ENCODE data around the gene CTNNAL1.
"Not testable (repeated sequence)": the region's sequence is repeated elsewhere in the genome, so short reads cannot be mapped to it uniquely, and the experiment has no call there.

The CTNNAL1 gene

DNA sequence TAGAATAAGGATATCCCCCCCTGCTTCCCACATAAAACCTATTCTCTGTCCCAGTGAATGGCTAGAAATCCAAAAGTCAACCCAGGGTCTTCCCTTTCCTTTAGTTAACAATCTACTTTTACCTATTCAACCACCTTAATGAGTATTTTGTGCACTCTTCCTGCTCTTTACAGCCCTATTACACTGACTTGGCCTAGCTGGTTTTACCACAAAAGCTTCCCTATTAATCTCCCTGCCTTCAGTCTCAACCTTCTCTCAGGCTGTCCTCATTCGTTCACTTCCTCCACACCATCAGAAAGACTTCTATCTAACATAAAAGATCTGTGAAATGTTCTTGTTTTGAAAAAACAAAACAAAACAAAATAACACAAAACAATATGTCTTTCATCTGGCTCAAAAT, 16.2 kb downstream of the CTNNAL1 start:
- DNase-seq (ENCODE audit: low read depth in 2 of 2, low spot score in 1 of 2) = no peak

DNA sequence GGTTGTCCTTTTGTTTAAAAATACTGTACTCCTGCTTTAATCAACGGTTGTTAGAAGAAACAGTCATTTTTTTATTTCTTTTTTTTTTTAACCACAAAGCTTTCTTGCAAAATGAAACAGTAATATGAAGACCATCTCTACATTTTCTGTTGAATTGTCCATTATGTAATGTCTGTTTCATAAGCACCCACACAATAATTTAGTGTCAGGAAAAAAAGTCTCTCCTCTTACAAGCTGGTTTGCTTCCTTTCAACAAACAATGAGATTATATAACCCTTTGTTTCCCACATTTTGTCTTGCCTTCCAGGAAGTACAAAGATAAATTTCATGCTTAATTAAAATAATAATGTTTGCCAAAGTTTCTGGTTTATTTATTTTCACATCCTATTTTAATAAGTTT, 16.7 kb downstream of the CTNNAL1 start:
- DNase-seq (ENCODE audit: low read depth in 2 of 2, low spot score in 1 of 2) = no peak

DNA sequence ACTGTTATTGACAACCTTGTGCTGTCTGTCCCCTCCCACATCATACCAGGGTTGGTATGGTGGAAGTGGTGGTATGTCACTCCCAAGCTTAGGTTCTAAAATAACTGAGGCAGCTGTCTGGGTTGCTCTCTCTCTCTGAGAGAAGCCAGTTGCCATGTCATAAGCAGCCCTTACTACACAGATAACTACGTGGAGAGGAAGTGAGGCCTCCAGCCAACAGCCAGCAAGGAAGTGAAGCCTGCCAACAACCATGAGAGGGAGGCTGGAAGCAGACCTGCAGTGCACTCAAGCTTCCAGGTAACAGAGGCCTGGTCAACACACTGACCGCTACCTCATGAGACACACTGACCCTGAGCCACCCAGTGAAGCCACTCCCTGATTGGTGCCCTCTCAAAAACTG, 18.6 kb downstream of the CTNNAL1 start:
- DNase-seq (ENCODE audit: low read depth in 2 of 2, low spot score in 1 of 2) = no peak

DNA sequence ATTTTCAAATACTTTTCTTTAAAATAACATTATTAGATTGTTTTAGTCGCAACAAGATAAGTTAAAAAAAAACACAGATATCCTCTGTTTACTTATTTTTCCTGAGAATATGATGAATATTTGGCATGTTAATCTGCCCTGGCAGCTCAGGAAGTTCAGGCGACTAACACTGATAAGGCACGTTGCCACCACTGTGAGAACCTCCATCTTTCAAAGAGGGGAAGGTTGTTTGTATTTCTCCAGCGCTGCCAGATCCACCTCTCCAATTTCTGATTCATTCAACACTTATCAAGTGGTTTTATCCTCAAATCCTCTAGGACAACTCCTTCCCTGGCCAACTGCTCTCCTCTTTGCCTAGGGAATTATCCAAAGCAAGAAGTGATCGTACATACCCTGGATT, 21.8 kb downstream of the CTNNAL1 start:
- no peak for DNase-seq (ENCODE audit: low read depth in 2 of 2, low spot score in 1 of 2)

DNA sequence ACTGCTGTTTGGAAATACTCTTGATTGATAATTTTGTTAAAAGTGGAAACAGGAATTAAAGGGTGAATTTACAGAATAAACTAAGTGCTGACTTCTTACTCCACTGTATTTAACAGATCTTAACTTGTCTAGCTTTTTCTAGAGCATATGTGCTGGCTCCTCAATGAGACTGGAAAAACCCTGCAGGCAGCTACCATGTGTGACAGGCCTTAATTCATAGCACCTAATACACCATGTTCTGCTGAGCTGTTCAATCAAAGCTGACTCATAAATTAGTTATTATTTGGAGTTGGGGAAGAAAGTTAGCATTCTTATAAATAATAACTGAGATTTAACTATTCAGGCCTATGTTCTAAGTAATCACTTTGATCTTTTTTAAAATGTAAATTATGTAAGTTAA, 29.4 kb downstream of the CTNNAL1 start:
- no peak for DNase-seq (ENCODE audit: low read depth in 2 of 2, low spot score in 1 of 2)

DNA sequence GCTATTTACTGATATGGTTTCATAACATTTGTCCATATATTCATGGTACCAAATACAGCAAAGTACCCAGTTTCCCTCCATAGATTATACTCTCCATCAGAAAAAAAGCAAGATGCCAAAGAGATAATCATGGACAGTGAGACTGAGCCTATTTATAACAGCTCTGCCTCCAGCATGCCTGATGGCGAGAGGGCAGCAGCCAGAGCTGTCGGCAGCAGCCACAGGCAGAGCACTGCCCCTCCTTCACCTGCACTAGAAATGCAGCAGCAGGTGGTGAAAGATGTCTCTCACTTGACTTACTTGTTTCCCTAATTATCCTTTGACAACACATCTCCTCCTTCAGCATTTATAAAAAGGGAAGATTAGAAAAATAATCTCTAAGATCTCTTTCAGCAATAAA, 32.4 kb downstream of the CTNNAL1 start:
- DNase-seq (ENCODE audit: low read depth in 2 of 2, low spot score in 1 of 2) = no peak

DNA sequence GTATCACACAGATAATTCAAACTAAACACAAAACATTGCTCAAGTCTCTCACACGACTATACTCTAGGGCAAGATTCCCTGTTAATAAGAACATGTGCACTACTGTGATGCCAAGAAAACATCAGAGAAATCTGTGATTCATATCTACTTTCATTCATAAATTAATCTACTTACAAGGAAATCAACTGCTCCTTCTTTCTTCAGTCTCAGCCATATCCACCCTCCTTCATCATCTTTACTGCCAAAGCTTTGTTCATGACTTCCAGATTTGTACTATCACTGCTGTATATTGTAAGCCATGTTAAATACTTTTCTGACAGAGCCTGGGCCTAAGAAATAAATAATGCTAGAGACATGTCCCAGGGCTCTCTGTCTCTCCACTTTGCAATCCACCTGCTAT, 35.1 kb downstream of the CTNNAL1 start:
- DNase-seq (ENCODE audit: low read depth in 2 of 2, low spot score in 1 of 2) = no peak

DNA sequence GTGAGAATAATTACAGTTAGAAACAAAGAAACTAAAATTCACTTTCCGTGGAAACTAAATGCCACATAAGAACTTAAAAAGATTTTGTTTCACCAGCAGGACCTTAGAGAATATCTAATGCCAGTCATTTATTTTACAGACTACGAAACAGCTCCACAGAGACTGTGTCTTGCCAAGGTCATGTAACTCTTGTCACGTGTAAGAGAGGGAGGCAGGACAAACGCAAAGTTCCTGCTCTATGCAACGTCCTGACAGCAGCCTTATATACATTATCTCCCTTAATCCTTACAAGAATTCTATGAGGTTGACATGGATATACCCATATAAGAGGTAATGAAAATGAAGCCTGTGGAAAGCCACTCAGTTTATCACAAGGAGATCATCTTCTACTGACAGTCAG, 39.4 kb downstream of the CTNNAL1 start:
- no peak for DNase-seq (ENCODE audit: low read depth in 2 of 2, low spot score in 1 of 2)

DNA sequence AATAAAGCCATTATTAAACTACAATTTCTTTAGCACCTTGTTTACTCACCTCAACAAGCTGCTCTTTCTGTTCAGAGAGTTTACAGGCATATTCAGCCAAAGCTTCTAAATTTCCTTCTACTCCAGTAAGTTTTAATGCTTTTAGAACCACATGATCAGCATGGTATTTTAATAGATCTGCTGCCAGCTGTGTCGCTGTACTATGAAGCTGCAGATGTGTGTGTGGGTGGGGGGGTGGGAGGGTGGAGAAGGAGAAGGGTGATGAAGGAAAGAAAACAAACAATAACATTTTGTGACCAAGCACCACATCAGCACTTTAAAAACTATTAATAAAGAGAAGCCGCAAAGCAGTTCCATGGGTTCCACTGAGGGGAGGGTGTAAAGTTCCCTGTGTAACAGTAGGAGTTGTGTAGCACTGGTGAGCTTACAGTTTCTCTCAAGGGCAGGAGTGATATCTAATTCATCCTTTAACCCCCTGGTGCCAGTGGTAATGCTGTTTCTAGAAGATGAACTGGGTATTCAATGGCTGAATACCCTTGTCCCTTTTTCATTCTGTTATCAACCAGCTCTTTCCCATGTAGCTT, 40.6 kb downstream of the CTNNAL1 start:
- no peak for DNase-seq (ENCODE audit: low read depth in 2 of 2, low spot score in 1 of 2)

DNA sequence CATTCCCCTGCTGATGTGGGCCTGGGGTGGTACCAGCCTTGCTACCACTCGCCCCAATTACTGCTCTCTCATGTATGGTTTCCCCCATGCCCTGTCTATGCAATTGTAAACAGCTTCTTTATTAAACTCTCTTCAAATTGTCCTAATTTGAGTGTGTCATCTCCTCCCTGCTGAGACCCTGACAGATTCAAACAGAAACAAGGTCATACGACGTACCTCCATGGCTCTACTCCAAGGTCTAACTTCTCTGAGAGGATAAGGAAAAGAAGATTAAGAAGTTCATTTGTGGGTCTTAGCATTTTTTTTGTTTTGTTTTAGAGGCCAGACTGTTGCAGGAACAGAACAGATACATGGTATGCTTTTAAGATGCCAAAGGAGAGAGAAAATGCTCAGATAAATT, 41.1 kb downstream of the CTNNAL1 start:
- no peak for DNase-seq (ENCODE audit: low read depth in 2 of 2, low spot score in 1 of 2)

DNA sequence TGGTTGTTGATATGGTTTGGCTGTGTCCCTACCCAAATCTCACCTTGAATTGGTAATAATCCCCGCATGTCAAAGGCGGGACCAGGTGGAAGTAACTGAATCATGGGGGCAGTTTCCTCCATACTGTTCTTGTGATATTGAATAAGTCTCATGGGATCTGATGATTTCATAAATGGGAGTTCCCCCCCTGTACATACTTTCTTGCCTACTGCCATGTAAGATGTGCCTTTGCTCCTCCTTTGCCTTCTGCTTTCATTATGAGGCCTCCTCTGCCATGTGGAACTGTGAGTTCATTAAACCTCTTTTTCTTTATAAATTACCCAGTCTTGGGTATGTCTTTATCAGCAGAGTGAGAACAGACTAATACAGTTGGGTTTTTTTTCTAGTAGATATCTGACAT, 41.9 kb downstream of the CTNNAL1 start:
- not testable (repeated sequence) for DNase-seq (ENCODE audit: low read depth in 2 of 2, low spot score in 1 of 2)

DNA sequence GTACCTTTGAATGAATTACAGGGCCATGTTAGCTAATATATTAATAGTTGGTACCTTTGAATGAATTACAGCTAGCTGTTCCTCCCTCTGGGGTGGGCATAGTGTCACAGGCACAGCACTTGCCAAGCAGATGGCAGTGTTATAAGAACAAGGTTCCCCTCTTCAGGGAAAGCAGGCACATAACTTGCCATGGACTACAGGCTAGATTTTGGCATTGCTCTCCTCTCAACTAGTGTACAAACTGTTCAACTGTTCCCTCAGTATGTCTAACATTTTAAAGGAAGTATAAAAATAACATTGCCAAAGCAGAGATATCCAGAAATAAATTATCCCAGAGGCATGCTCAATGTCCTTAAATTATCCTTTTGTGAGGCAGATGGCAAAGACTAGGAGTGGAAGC, 45.4 kb downstream of the CTNNAL1 start:
- no peak for DNase-seq (ENCODE audit: low read depth in 2 of 2, low spot score in 1 of 2)

DNA sequence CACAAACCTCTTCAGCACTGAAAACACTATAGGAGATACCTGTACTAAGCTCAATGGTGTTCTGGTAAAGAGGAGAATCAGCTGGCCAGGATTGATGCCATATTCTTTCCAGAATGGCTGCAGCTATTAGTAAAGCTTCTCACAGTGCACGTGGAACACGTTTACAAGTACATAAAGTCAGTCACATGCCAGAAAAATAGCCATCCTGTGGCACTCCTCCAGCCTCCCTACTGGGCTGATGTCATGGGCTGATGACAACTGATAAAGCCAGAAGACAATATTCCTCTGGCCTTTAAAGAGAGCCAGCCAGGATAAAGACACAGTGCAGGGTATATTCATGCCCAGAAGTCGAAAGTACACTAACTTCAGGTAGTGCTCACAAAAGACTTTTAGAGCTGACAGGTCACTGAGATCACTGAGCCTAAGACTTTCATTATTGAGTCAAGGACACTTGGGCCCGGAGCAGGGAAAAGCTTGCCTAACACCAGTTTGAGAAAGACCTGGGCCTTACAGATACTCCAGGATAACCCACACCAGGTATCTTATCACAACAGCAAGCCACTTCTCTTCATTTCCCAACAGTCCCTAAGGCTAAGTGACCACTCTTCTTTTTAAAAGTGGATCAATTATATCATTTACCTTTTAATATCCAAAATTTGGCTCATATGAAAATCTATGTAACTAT, 49.7 kb downstream of the CTNNAL1 start:
- DNase-seq (ENCODE audit: low read depth in 2 of 2, low spot score in 1 of 2) = no peak

DNA sequence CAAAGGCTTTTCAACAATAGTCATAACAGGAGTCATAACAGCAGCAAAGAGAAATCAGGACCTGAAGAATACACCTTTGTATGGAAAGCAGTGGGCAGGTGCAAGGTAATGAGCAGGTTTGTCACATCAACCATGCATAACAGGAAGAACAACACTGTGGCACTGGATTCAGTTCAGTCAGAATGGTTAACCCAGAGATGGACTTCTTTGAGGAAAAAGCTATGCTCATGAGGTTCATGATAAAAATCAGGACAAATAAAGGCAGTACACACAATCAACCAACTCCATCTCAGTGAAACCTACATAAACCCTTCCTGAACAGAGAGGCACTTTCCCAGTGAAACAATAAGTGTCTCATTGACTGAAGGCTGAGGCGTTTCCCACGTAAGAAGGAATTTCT, 52.1 kb downstream of the CTNNAL1 start:
- DNase-seq (ENCODE audit: low read depth in 2 of 2, low spot score in 1 of 2) = no peak

DNA sequence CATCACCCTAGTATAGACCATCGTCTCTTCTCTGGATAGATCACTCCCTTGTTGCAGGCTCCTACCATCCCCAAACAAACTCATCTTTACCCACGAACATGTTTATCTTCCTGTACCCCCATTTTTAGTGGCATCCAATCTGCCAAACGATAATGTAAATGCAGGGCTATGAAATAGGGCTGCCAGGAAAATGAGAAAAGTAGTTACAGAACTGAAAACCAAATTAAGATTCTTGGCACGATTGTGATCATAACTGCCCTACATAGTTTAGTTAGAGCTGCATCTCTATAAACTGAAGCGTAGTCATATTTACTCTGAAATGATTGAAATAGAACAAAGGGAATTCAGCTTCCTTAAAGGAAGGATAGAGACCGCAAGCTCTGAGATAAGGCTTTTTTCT, 53.0 kb downstream of the CTNNAL1 start:
- DNase-seq (ENCODE audit: low read depth in 2 of 2, low spot score in 1 of 2) = no peak

DNA sequence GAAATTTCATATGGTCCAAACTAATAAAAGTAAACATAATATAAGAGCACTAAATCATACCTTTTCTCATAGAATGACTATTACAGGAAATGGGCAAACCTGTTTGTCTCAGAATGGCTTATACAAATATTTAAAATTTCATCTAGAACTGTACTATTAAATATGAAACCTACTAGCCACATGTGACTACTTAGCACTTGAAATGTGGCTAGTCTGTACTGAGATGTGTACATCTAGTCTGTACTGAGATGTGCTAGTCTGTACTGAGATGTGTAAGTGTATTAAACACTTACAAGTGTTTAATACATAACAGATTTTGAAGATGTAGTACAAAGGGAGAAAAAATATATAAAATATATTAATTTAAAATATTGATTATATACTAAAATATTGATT, 56.7 kb downstream of the CTNNAL1 start:
- no peak for DNase-seq (ENCODE audit: low read depth in 2 of 2, low spot score in 1 of 2)

DNA sequence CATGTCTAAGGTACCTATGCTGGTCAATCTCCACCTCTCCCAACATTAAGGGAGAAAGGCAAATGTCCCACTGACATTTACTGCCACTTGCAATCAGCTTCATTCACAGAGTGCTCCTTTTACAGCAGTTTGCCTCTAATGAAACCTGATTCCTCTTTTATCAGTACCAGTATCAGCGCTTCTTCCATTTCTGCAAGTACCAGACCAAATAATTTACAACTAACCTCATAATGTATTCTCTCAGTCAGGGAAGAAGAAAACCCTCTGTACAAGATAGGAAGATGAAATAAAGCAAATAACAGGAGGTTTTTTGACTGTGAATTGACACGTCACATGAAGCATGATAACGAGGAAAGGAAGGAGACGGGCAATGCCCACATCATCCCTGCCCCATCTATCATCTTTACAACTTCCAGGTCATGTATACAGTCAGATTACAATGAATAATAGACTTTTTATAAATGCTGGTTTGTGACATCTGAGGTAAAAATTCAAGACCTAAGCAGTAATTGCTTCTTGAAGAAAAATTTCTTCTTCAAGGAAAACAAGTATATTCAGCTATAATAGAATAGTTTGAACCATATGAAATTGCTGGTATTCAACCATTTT, 57.2 kb downstream of the CTNNAL1 start:
- no peak for DNase-seq (ENCODE audit: low read depth in 2 of 2, low spot score in 1 of 2)

DNA sequence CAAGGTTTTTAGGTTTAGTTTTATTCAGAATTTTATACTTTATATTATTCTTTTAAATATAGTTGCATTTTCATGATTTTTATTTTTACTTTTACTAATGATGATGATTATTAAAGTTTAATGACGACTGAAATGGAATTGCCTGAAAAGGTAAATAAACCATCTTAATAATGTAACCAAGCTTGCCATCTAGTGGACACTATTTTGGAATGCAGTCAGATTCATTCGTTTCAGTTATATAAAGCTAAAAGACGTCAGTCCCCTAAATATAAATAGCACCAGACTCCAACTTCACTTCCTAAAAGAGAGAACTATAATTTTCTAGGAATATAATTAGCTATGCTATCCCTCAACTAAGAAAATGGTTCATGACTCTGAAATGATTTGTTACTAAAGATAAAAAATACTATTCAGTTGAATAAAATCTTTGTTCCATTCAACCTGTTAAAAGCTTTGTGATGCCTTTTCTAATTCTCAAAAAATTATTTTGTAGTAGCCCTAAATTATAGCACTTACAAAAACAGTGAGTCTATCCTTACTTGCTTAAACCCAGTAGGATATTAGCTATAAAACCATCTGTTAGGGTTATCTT, 59.2 kb downstream of the CTNNAL1 start:
- no peak for DNase-seq (ENCODE audit: low read depth in 2 of 2, low spot score in 1 of 2)

DNA sequence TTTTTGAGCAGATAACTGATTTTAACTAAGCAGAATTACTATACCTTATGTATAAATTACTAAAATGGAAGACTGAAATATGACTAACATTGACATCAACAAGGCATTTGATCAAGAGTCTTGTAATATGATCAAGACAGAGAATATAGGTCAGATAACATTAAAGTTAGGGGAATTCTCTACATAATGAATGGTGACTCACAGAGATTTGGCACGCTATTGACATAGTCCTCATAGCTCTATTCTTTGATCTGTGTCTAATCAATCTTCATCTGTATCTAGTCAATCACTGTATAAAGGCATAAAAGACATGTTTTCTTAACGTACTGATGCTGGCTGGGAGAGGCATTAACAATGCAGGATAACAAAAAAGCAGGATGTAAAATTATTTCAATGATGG, 61.7 kb downstream of the CTNNAL1 start:
- no peak for DNase-seq (ENCODE audit: low read depth in 2 of 2, low spot score in 1 of 2)

DNA sequence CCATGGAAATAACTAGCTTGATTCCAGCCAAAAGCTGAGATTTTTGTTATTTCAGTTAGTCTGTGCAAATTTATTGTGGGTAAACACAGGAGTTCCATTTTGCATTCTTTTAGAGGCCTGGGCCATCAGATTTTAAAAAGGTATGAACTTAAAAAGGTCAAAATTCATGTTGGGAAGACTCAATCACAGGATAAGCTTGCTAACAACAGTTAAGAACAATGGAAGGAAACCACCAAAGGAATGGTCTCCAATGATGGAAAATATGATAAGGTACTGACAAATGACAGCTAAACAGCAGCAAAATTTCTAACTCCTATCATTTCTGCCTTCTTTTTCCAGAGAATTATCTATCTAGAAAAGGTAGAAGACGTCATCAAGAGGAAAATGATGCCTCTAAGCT, 63.1 kb downstream of the CTNNAL1 start:
- DNase-seq (ENCODE audit: low read depth in 2 of 2, low spot score in 1 of 2) = no peak

DNA sequence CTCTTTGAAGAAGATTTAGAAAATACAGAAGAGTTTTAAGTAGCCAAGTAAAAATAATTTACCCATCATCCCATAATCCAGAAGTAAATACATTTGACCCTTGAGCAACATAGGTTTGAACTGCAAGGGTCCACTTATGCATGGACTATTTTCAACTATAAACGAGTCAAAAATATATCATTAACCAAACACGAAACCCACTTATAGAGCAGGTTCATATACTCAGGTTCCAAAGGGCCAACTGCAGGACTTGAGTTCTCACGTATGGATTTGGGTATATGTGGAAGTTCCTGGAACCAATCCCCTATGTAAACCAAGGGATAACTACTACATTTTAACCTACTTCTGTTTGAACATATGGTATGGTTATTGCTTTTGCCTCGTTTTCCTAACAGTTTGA, 73.3 kb downstream of the CTNNAL1 start:
- no peak for DNase-seq (ENCODE audit: low read depth in 2 of 2, low spot score in 1 of 2)

DNA sequence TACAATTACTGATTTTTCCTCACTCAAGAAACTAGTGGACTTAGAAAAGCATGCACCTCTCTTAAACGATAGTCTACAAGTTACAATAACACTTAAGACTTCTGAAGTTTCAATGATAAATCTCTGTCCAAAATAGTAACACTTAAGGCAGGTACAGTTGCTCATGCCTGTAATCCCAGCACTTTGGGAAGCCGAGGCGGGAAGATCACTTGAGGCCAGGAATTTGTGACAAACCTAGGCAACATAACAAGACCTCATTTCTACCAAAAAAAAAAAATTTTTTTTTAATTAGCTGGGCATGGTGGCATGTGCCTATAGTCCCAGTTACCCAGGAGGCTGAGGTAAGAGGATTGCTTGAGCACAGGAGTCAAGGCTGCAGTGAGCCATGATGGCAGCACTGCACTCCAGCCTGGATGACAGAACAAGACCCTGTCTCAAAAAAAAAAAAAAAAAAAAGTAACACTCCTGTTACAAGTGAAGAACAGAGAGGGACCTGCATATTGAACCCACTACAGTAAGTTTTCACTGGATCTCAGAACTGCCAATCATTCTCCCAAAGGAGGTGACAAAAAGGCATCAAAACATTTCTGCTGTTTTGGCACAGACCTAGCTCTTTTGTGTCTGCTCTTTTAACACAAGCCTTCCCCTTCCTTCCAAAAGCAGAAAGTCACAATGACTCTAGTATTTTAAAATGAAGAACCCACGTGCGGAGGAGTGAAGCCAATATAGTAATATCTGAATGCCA, 75.6 kb downstream of the CTNNAL1 start:
- no peak for DNase-seq (ENCODE audit: low read depth in 2 of 2, low spot score in 1 of 2)

Data from stimulated activated CD8-positive, alpha-beta memory T cell treated with anti-CD3 and anti-CD28 coated beads, Interleukin-4, amount 100 ng/mL, for 1 hour (primary cell).